MM.1S (cell line): ENCODE measurements around the gene UGT2A2.

Source experiments
- DNase-seq: peaks from one replicate; pipeline ENCODE4 v3.0.0-alpha.2; 2015
- H2AFZ ChIP-seq: fragments of 300-600 bp; sonication (generic); 2 replicates; pipeline ENCODE4 v1.6.0; 2016; ENCODE audit warnings: antibody characterized with exemption, low read length
- H3F3A ChIP-seq: fragments of 300-600 bp; sonication (generic); 2 replicates; pipeline ENCODE4 v1.6.1; 2016; ENCODE audit warnings: mild to moderate bottlenecking, antibody characterized with exemption, low read length, moderate library complexity, mixed read lengths; ENCODE audit not compliant: insufficient read depth
- H3K27ac ChIP-seq: fragments of 300-600 bp; sonication (generic); 2 replicates; pipeline ENCODE4 v1.5.1; 2016; ENCODE audit warnings: mild to moderate bottlenecking, low read length
- H3K27me3 ChIP-seq: fragments of 300-600 bp; sonication (generic); replicated peaks from 2 replicates; pipeline ENCODE4 v1.6.0; 2016; ENCODE audit warnings: low read length; ENCODE audit not compliant: insufficient read depth
- H3K36me3 ChIP-seq: fragments of 300-600 bp; sonication (generic); replicated peaks from 2 replicates; pipeline ENCODE4 v1.6.1; 2016; ENCODE audit warnings: mild to moderate bottlenecking, low read length, mixed read lengths; ENCODE audit not compliant: insufficient read depth
- H3K4me1 ChIP-seq: fragments of 300-600 bp; sonication (generic); 2 replicates; pipeline ENCODE4 v1.6.1; 2016; ENCODE audit warnings: low read length, mixed read lengths
- H3K4me2 ChIP-seq: fragments of 300-600 bp; sonication (generic); 2 replicates; pipeline ENCODE4 v1.6.0; 2016; ENCODE audit warnings: low read depth, low read length
- H3K4me3 ChIP-seq: fragments of 300-600 bp; sonication (generic); 2 replicates; pipeline ENCODE4 v1.5.1; 2016; ENCODE audit warnings: low read length, mixed read lengths
- H3K79me2 ChIP-seq: fragments of 300-600 bp; sonication (generic); 2 replicates; pipeline ENCODE4 v1.6.1; 2016; ENCODE audit warnings: mixed run types, low read length, mixed read lengths
- H3K9ac ChIP-seq: fragments of 300-600 bp; sonication (generic); 2 replicates; pipeline ENCODE4 v1.6.1; 2016; ENCODE audit warnings: low read length, mixed read lengths
- H3K9me2 ChIP-seq: fragments of 300-600 bp; sonication (generic); replicated peaks from 2 replicates; pipeline ENCODE4 v1.6.1; 2016; ENCODE audit warnings: mild to moderate bottlenecking, low read length, mixed read lengths; ENCODE audit not compliant: insufficient read depth
- H3K9me3 ChIP-seq: fragments of 300-600 bp; sonication (generic); replicated peaks from 2 replicates; pipeline ENCODE4 v1.6.1; 2016; ENCODE audit warnings: mild to moderate bottlenecking, low read length, mixed read lengths; ENCODE audit not compliant: insufficient read depth
- H4K20me1 ChIP-seq: fragments of 300-600 bp; sonication (generic); 2 replicates; pipeline ENCODE4 v1.6.1; 2016; ENCODE audit warnings: mild to moderate bottlenecking, low read length, moderate library complexity, mixed read lengths; ENCODE audit not compliant: insufficient read depth
- CTCF ChIP-seq: fragments of 300-600 bp; sonication (generic); IDR thresholded peaks from 2 replicates; pipeline ENCODE4 v1.5.1; 2016; ENCODE audit warnings: antibody characterized with exemption, low read length, mixed read lengths
- EZH2 ChIP-seq: fragments of 300-600 bp; sonication (generic); optimal IDR thresholded peaks from 2 replicates; pipeline ENCODE3; 2017; ENCODE audit warnings: low read depth, mild to moderate bottlenecking, antibody characterized with exemption, low read length, mixed read lengths
- EZH2phosphoT487 ChIP-seq: fragments of 300-600 bp; sonication (generic); IDR thresholded peaks from 2 replicates; pipeline ENCODE4 v1.6.1; 2018; ENCODE audit warnings: antibody characterized with exemption, low read length

UGT2A2 gene

GRCh38 chr4:69640289-69640688 lies 847 bp upstream of the UGT2A2 start:
- Histone ChIP-seq H3K9me3 (no peaks in the 10 kb centered on the region), H3K4me2 (no peak overlapping the region), H2AFZ (no peak overlapping the region), H3K9me2 (no peaks in the 10 kb centered on the region), H3K27me3 (no peaks in the 10 kb centered on the region), H3K4me3 (no peak overlapping the region), H3K4me1 (no peaks in the 10 kb centered on the region), H3K36me3 (no peaks in the 10 kb centered on the region), H4K20me1 (no peaks in the 10 kb centered on the region), H3F3A (no peaks in the 10 kb centered on the region), H3K79me2 (no peaks in the 10 kb centered on the region), H3K9ac (no peak overlapping the region), H3K27ac (no peak overlapping the region)
- TF ChIP-seq EZH2 = no peak
- no peak for TF ChIP-seq CTCF
- no peak for TF ChIP-seq EZH2phosphoT487
- no peak for DNase-seq

DNA sequence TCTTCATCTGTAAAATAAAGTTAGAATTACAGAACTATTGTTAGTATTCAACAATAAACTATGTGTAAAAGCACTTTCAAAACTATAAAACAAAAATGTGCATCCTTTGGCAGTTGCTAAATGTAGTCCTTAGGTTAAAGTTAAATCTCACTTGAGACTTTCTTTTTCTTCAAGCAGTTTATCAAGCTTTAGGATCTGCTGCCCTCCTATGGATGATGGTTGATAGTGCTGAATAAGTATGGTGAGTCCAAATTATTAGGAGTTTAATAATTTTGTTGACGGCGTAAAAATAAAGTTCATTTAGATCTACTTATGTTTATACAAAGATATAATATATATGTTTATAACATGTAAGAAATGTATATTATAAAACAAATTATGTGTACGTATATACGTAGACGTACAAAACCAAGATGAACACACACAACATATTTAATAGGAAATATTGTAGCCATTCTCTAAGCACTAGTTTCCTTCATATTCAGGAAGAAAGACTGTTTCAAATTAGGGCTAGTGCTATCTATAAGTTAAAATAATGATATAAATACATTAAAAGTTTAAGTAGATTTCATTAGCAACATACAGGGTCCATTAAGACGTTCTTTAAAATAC lies 22.3 kb downstream of the UGT2A2 start:
- no peaks in the 10 kb centered on the region for H3K4me1 ChIP-seq
- H3K9ac ChIP-seq = no peak overlapping the region
- H3K9me2 ChIP-seq = no peaks in the 10 kb centered on the region
- no peak overlapping the region for H3K4me2 ChIP-seq
- H2AFZ ChIP-seq = no peak overlapping the region
- H3F3A ChIP-seq = no peaks in the 10 kb centered on the region
- TF ChIP-seq CTCF (peak; percentile 55), EZH2phosphoT487 (no peak)
- H4K20me1 ChIP-seq = no peaks in the 10 kb centered on the region
- H3K27me3 ChIP-seq = no peaks in the 10 kb centered on the region
- H3K27ac ChIP-seq = no peak overlapping the region
- H3K4me3 ChIP-seq = no peak overlapping the region
- no peaks in the 10 kb centered on the region for H3K9me3 ChIP-seq
- H3K36me3 ChIP-seq = no peaks in the 10 kb centered on the region
- peak; percentile 66 for DNase-seq
- no peaks in the 10 kb centered on the region for H3K79me2 ChIP-seq

GRCh38 chr4:69610484-69610883 lies 29.0 kb downstream of the UGT2A2 start:
- H3K27me3 ChIP-seq = no peaks in the 10 kb centered on the region
- H3K9me3 ChIP-seq = no peaks in the 10 kb centered on the region
- no peaks in the 10 kb centered on the region for H3K36me3 ChIP-seq
- no peak for DNase-seq
- H3K4me1 ChIP-seq = no peaks in the 10 kb centered on the region
- no peak overlapping the region for H3K4me2 ChIP-seq
- TF ChIP-seq EZH2 (no peak), CTCF (no peak), EZH2phosphoT487 (no peak)
- H3K79me2 ChIP-seq = no peaks in the 10 kb centered on the region
- H4K20me1 ChIP-seq = no peaks in the 10 kb centered on the region
- H3F3A ChIP-seq = no peaks in the 10 kb centered on the region
- H3K27ac ChIP-seq = no peak overlapping the region
- no peaks in the 10 kb centered on the region for H3K9me2 ChIP-seq
- no peak overlapping the region for H2AFZ ChIP-seq
- no peak overlapping the region for H3K9ac ChIP-seq
- no peak overlapping the region for H3K4me3 ChIP-seq
